HG03460 (cell line): ENCODE results near the gene GAD2.

Source experiments
- ATAC-seq: cut with Tn5 transposase; IDR thresholded peaks from one replicate; pipeline ENCODE4 v1.9.1; 2021; ENCODE audit not compliant: unreplicated experiment

Gene GAD2

GRCh38 chr10:26216585-26217395, at the start of gene GAD2:
TSS of gene GAD2 (plus strand) at chr10:26216774. CDS start at chr10:26216810, 36 bp downstream.
- no peak for ATAC-seq

- no peak for ATAC-seq
These were observed 47.1 kb upstream of the GAD2 start for GRCh38 chr10:26169466-26169865.

DNA sequence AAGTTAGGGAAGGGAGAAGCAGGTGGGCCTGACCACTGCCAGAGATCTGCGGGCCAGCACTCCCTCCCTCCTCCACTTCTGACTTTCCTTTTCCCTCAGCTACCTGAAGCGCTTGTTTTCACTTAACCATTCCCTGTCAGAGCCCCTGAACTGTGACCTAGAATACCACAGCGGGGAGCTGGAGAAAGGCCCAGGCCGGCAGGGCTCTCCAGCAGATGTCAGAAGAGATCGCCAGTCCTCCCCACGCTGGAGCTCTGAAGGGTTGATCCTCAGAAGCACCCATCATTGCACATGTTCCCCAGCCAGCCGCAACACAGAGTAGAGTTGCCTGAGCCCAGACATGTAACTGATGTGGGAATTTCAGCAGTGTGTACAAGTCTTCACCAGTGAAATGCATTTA, 44.4 kb upstream of the GAD2 start:
- no peak for ATAC-seq

DNA sequence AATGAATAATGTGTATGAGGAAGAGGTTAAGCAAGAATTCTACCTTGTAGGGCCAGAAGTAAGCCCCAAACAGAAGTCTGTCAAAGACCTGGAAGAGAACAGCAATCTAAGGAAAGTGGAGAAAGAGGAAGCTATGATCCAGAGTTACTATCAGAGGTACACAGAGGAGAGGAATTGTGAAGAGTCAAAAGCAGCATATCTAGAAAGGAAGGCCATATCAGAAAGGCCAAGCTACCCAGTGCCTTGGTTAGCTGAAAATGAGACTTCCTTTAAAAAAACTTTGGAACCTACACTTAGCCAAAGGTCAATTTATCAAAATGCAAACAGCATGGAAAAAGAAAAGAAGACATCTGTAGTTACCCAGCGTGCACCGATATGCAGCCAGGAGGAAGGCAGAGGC, 42.7 kb upstream of the GAD2 start:
- ATAC-seq, result no peak

DNA sequence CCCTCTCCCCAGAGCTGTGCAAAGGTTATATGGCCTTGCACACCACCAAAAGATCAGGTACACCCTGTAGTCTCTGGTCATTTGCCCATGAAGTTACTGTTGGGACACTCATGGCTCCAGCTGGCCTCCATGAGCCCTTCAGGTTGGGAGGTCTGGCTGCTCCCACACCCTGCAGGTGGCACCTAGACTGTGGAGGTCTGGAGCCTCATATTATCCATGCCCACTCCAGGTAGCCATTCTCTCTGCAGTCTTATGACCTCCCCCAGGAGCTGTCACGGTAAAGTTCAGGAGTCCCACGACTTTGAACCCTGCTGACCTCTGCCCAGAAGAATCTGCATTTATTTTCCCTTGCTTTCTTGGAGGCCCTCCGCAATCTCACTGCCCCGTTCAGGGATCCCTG, 39.2 kb upstream of the GAD2 start:
- ATAC-seq, result no peak

- no peak for ATAC-seq
These were observed 22.3 kb upstream of the GAD2 start for GRCh38 chr10:26194275-26194674.

- no peak for ATAC-seq
These were observed 19.3 kb upstream of the GAD2 start for GRCh38 chr10:26197248-26197647.

- no peak for ATAC-seq
These were observed 18.5 kb upstream of the GAD2 start for GRCh38 chr10:26198119-26198518.

GRCh38 chr10:26199841-26200240, 16.7 kb upstream of the GAD2 start:
- no peak for ATAC-seq

GRCh38 chr10:26205223-26205622, 11.4 kb upstream of the GAD2 start:
- no peak for ATAC-seq

GRCh38 chr10:26211781-26212444, 4.7 kb upstream of the GAD2 start:
- no peak for ATAC-seq

- no peak for ATAC-seq
These were observed 4.1 kb upstream of the GAD2 start for GRCh38 chr10:26212511-26212910.

- ATAC-seq, result no peak
These were observed 3.3 kb upstream of the GAD2 start for GRCh38 chr10:26213157-26213800.

GRCh38 chr10:26214004-26214403, 2.6 kb upstream of the GAD2 start:
- no peak for ATAC-seq

DNA sequence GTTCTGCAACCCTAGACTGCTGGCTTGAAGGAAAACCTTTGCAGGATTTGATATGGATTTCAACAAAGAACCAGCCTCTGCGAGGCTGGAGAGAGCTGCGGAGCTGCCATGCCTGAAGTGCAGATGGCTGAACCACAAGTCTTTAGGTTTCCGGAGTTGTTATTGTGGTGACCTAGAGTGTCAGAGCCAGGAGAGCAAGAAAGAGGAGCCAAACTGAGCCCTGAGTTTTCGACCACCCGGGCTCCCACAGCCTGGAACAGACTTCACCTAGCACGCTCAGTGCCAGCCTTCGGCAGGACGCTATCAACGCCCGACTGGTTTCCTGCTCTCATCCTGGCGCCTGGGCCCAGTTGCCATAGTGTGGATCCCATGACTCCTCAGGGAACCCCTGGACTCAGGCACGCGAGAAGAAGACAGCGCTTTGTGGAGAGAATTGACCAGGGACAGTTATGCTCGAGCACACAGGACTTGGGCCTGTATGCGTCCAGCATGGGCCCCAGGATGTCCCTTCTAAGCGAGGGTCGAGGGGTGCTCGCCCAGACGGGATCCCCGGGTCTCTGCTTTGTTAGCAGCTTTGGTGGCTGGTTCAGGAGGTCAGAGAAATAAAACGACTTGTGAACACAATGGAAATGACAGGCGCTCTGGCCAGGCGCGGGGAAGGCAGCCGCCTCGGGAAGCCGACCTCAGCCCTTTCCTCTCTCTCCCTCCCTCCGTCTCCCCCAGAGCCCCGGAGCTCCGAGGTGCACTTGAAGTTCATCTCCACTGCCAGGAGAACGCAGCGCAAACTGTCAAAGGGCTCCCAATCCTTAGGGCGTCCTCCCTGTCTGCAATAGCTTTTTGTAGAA, 1.8 kb upstream of the GAD2 start:
- no peak for ATAC-seq

GRCh38 chr10:26215396-26215934, 1.1 kb upstream of the GAD2 start:
- no peak for ATAC-seq

DNA sequence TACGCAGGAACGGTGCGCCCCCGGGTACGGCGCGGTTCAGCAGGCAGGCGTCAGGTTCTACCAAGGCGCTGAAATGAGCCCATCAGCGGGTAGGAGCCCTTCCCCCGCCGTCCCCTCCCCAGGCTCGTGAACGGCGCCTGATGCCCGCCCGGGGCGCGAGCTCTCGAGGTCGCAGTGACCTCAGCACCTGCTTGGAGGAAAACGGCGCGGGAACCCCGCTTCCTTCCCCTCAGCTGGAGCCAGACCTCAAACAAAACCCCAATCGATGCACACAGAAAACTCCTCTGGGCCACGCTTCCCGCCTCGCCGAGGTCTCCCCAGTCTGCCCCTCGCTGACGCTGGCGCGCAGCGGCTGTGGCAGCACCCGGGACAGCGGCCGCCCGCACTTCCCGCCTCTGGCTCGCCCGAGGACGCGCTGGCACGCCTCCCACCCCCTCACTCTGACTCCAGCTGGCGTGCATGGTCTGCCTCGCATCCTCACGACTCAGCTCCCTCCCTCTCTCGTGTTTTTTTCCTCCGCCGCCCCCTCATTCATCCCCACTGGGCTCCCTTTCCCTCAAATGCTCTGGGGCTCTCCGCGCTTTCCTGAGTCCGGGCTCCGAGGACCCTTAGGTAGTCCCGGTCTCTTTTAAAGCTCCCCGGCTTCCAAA, 514 bp upstream of the GAD2 start:
- no peak for ATAC-seq

- ATAC-seq, result no peak
These were observed 967 bp downstream of the GAD2 start for GRCh38 chr10:26217396-26218086.

DNA sequence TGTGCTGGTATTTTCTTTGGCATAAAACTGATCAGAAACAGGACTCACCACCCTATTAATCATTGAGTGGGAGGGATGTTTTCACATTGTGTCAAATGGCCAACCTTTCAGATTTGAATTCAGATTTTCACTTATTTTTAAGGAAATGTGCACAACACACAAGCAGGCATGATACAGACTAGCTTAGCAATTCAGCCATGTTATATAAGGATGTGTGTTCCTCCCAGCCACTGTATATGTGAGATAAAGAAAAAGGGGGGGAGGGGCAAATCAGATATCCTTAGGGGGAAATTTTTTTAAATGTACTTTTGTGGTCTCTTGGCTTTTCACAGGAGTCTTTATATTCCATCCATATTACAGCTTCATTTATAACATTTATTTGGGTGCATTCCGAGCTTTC, 3.1 kb downstream of the GAD2 start:
- no peak for ATAC-seq

GRCh38 chr10:26220901-26221300, 4.3 kb downstream of the GAD2 start:
- no peak for ATAC-seq
